GM20000 (cell line): ENCODE measurements around the gene TMEM164.

ENCODE experiments used
- DNase-seq: peaks from one replicate; pipeline ENCODE4 v3.0.0; 2012; ENCODE audit warnings: low spot score
- CTCF ChIP-seq: IDR thresholded peaks from 2 replicates; pipeline ENCODE4 v1.5.1; 2012; ENCODE audit warnings: mild to moderate bottlenecking, control low read depth; ENCODE audit errors: extremely low read depth, missing control alignments

TMEM164 gene

DNA sequence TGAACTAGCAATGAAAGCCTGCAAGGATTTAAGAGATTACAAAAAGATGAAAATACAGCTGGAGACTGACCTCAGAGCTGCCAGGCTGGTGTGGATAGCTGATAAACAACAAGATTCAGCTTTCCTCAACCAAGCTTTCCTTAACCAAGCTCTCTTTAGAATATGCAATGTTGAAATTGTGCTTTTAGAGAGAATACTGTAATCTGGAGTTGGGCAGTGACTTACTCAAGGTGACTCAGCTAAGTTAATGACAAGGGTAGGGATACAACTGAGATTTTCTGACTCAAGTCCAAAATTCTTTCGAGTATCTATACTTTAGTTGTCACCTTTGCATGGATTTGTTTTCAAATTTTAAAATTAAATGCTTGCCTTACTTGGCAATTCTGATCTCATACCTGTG is 217.0 kb downstream of the TMEM164 start:
- no peak for DNase-seq
- no peak for TF ChIP-seq CTCF

DNA sequence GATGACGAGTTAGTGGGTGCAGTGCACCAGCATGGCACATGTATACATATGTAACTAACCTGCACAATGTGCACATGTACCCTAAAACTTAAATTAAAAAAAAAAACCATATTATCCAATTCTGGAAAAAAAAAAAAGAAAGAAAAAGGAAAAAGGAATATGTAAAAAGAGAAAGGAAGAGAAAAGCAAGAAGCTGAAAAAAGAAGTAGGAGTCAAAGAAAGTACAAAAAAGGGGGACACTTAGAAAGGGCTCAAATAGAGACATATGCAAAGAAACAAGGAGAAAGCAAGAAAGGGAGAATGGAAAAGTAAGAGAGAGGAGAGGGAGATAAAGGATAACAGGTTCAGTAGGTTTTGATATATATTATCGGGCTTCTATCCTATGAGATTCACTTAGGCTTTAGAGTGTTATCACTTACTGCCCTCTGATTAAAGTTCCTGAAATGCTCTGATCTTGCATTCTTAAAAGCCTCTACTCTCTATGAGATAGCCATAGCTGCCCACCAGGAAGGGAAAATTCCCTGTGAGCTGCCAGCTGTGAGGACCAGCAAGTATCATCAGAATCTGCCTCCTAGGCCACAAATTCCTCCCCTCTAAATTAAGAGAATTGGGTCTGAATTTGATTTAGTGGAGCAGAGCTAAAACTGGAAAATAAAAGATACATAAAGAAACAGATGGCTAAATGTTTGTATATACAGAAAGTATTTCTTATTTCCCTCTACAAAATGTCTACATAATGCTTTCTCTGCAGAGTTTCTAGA is 219.8 kb downstream of the TMEM164 start:
- no peak for DNase-seq
- TF ChIP-seq CTCF, result no peak

GRCh38 chrX:110224926-110225617 is 222.2 kb downstream of the TMEM164 start:
- TF ChIP-seq CTCF, result no peak
- DNase-seq, result no peak

- no peak for TF ChIP-seq CTCF
- no peak for DNase-seq
Observed at GRCh38 chrX:110226931-110227330, 224.0 kb downstream of the TMEM164 start.
